ENCODE measurements around the gene OR7A10.

OR7A10 gene

DNA sequence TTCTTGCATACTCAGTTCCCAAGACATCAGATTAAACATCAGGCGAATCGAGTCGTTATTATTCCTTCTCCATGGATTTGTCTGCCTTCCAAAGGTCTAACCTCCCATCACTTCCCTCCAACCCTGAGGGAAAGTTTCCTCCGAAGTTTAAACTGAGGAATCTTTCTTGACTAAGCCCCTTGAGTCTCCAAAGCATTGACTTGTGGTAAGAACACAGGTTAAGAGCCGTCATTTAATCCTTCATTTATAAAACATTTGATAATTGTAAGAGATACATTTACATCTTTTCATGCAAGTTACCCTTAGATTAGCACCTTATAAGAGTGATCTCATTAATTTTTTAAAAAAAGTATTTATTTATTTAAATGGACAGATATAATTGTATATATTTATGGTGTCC, at the start of gene OR7A10:
Gene OR7A10, minus strand, starts transcription at position 101 of the 400 bp plus-strand sequence. CDS start 7,045 bp downstream, outside the sequence.
- no peak for DNase-seq (ENCODE audit: low read depth in 2 of 2)

DNA sequence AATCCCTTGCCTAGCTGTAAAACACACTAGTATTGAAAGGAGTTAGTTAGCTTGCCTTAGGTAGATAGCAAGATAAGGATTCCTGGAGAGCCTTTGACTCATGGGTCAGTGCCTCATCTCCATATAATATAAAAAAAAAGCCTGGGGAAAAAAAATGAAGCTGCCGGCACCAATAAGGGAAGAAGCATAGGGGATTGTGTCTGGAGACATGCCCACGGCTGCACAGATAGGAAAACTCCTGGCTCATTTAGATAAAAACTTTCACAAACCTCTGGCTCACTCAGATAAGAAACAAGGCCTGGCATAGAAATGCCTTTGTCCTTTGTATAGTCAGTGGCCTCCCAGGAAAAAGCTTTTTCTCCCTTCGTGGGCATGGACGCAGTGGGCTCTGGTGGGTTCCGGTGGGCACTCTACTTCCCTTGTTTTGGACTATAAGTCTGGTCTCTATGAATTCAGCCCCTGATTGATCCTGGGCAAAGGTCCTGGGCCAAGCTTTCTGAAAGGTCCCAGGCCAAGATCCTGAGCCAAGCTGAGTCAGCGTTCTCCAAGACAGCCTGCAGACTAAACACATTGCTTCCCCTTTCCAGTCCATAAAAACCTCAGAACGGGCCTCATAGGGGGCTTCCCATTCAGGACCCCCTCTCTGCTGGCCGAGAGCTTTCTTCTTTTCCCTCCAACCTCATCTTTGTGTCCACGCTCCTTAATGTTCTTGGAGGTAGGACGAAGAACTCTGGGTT, 42.1 kb upstream of the OR7A10 start:
- DNase-seq (ENCODE audit: low read depth in 2 of 2), result no peak

DNA sequence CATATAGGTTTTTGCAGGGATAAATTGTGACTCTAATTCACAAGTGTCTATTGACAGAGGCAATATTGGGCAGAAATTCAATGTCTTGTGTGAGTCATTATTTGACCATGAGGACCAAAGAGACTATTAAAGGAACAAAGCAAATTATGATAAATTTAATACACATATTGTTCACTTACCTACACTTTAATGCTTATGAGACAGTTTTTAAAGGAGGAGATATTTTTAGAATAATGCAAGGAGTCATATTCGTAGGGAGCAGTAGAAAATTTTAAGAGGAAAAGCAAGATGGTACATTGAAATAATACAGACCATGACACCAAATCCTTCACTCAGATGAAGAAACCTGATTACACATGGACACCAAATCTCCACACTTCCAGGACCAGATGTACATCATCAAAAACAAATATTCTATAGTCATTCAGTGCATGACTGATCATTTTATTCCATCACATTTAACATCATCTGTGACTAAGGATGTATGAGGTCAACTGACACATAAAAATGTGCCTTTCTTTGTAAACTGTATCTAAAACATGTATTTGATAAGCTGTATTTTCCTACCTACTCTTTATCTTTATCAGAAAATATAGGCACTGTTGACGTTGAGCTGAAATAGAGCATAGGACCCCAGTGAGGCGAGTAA, 41.4 kb upstream of the OR7A10 start:
- no peak for DNase-seq (ENCODE audit: low read depth in 2 of 2)

DNA sequence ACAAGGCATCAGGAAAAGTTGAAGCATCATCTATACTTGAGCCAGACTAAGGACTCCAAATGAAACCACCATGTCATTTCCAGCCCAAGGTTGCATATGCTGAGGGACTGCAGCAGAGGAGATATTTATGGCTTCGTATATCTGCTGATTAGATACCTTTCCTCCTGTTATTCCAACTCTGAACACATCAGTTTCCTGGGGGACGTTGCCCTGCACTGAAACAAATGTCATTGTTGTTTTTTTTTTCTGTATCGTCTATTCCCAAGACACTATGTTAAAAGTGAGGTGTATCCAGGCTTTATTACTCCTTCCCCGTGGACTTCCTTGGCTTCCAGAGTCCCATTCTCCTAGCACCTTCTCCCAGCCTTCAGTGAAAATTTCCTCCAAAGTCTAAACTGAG, 37.3 kb upstream of the OR7A10 start, which contains the start of gene OR7A17:
Gene OR7A17, minus strand, starts transcription at position 101 of the 400 bp plus-strand sequence. CDS start 4,777 bp downstream, outside the sequence.
- DNase-seq (ENCODE audit: low read depth in 2 of 2), result no peak

- no peak for DNase-seq (ENCODE audit: low read depth in 2 of 2)
Observed at GRCh38 chr19:14871619-14872230, 23.0 kb upstream of the OR7A10 start.

DNA sequence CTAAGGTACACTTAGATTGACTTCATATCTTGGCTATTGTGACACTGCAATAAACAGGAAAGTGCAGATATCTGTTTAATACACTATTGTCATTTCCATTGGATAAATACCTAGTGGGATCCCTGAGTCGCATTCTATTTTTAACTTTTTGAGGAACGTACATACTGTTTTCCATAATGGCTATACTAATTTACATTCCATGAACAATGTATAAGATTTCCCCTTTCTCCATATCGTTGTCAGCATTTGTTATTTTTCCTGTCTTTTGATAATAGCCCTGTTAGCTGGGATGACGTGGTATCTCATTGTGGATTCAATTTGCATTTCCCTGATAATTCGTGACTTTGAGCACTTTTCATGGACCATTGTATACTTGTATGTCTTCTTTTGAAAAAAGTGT, 19.8 kb upstream of the OR7A10 start:
- no peak for DNase-seq (ENCODE audit: low read depth in 2 of 2)

DNA sequence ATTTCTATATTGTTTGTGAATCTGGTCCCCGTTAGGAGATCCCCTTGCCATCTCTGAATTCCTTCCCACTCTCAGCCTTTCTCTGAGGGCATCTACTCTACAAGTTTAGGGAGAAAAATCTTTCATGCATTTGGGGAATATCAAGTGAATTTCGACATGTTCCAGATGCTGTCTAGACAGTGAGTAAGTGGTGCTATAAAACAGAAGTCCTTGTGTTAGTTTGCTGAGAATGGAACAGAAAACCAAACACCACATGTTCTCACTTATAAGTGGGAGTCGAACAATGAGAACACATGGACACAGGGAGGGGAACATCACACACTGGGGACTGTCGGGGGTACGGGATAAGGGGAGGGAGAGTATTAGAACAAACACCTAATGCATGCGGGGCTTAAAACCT, 5.1 kb downstream of the OR7A10 start:
- no peak for DNase-seq (ENCODE audit: low read depth in 2 of 2)

- DNase-seq (ENCODE audit: low read depth in 2 of 2), result no peak
Observed at GRCh38 chr19:14843169-14843568, 5.6 kb downstream of the OR7A10 start.

GRCh38 chr19:14840206-14840605, 8.5 kb downstream of the OR7A10 start:
- DNase-seq (ENCODE audit: low read depth in 2 of 2), result no peak

DNA sequence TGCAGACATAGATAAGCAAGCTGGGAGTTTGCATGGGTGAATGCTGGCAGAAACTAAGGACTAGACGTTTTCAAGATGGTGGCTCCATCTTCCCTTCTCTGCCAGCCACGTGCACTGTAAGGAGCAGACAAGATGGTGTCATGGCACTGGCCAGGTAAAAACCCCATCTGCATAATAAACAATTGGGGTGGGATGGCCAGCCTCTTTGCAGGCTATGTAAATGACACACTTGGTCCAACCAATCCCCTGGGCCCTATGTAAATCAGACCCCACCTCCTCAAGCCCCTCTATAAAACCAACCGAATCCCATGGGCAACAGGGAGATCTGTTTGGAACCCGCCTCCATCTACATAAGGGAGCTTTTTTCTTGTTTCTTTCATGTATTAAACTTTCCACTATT, 11.3 kb downstream of the OR7A10 start:
- DNase-seq (ENCODE audit: low read depth in 2 of 2), result no peak

DNA sequence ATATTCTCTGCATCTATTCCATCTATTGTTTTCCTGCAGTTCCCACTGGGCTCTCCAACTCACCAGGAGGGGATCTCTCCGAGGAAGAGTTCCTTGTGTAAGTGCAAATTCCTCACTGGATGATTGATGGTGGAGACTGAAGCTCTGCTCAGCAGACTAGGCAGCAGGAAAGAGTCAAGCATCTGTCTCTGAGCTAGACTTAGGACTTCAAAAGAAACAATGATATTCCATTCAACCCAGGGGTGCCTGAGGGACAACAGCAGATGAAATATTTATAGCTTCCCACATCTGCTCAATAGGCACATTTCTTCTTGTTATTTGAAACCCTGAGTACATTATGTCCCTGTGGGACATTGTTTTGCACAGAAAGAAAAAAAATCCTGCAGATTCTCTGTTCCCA, 13.7 kb downstream of the OR7A10 start, which contains the start of the genes OR7A5 and OR7C1:
Gene OR7A5, minus strand, starts transcription at position 175 of the 400 bp plus-strand sequence. CDS start 6,944 bp downstream, outside the sequence.
Gene OR7C1, minus strand, starts transcription at position 175 of the 400 bp plus-strand sequence. CDS start 35,049 bp downstream, outside the sequence.
- no peak for DNase-seq (ENCODE audit: low read depth in 2 of 2)

DNA sequence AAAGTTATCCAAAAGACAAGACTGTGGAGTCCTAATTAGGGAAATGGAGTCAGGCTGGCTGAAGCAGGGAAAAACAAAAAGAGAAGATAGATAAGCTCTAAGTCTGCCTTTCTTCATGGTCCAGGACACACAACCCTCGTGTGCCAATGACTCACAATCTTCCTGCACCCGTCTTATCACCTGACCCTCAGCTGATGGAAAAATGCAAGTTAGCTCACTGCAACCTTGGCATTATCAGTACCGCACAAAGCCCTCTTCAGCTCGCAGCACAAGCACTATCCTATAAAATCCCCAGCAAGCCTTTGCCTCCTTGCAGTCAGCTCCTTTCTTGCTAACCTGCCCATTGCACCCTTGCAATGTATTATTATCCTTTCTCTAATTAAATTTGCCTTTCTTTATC, 18.0 kb downstream of the OR7A10 start:
- DNase-seq (ENCODE audit: low read depth in 2 of 2), result no peak

DNA sequence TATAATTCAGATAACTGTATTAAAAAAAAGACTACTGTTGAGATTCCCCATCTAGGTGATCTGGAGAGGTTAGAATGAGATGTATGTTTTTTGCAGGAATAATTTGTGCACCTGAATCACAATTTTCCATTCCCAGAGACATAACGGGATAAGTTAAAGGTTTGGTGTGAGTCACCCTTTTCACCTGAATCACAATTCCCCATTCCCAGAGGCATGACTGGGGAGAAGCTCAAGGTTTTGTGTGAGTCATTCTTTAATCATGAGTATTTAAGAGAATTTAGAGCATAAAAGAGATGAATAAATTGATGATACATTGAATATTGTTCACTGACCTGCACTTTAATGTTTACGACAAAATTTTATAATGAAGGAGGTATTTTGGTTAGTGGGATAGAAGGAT, 22.7 kb downstream of the OR7A10 start:
- DNase-seq (ENCODE audit: low read depth in 2 of 2), result no peak

DNA sequence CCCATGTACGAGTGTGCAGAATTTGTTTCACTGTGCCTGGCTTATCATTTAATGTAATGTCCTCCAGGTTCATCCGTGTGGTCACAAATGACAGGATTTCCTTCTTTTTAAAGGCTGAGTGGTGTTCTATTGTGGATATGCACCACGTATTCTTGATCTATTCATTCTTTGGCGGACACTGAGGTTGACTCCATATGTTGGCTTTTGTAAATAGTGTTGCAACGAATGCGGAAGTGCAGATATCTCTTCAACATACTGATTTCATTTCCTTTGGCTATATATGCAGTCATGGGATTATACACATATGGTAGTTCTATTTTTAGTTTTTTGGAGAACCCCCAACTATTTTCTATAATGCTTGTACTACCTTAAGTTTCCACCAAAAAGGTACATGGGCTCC, 26.8 kb downstream of the OR7A10 start:
- DNase-seq (ENCODE audit: low read depth in 2 of 2), result no peak

DNA sequence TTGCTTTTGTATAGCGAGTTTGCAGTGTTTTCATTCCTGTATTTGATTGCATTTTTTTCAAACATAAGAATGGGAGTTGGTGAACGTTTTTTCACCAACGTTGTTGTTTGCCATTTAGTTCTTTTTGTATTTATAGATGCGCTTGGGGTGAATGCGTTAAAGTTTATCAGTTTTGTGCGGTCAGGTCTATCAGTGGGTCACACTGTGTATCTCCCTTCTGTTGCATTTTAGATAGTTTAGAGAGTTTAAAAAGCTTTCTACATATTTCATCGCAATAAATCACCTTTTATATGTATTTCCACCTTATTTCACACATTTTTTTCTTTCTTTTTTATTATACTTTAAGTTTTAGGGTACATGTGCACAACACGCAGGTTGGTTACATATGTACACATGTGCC, 30.1 kb downstream of the OR7A10 start:
- no peak for DNase-seq (ENCODE audit: low read depth in 2 of 2)

- no peak for DNase-seq (ENCODE audit: low read depth in 2 of 2)
Observed at GRCh38 chr19:14817052-14817451, 31.7 kb downstream of the OR7A10 start.

GRCh38 chr19:14814982-14815652, 33.6 kb downstream of the OR7A10 start:
- no peak for DNase-seq (ENCODE audit: low read depth in 2 of 2)

GRCh38 chr19:14809272-14810057, 39.3 kb downstream of the OR7A10 start:
- DNase-seq (ENCODE audit: low read depth in 2 of 2), result no peak

- no peak for DNase-seq (ENCODE audit: low read depth in 2 of 2)
Observed at GRCh38 chr19:14804765-14805164, 44.0 kb downstream of the OR7A10 start.

- no peak for DNase-seq (ENCODE audit: low read depth in 2 of 2)
Observed at GRCh38 chr19:14798760-14799159, 50.0 kb downstream of the OR7A10 start.

GRCh38 chr19:14796021-14796420, 52.7 kb downstream of the OR7A10 start:
- DNase-seq (ENCODE audit: low read depth in 2 of 2), result no peak

Measured in stimulated activated CD4-positive, alpha-beta T cell treated with anti-CD3 and anti-CD28 coated beads, Interleukin-15, amount 100 ng/mL, for 48 hours (primary cell).